Measurements from ENCODE around the gene UGT1A4. TPM values are rescaled to one million over a fixed set of nuclear protein-coding genes. Genes with fewer than 3 reads are reported as not detected.

Gene UGT1A4
- total RNA-seq, 1 donor, result not detected

- H3K4me1 ChIP-seq (ENCODE audit: insufficient read depth, low read length), result no peaks in the 10 kb centered on the region
- no peaks in the 10 kb centered on the region for H3K27me3 ChIP-seq (ENCODE audit: insufficient read depth, low read length)
- no peak overlapping the region for H3K4me3 ChIP-seq (ENCODE audit: low read length)
- H3K9me3 ChIP-seq (ENCODE audit: low read depth, low read length), result no peaks in the 10 kb centered on the region
These were observed 83.0 kb downstream of the UGT1A4 start for GRCh38 chr2:233801357-233802131.

DNA sequence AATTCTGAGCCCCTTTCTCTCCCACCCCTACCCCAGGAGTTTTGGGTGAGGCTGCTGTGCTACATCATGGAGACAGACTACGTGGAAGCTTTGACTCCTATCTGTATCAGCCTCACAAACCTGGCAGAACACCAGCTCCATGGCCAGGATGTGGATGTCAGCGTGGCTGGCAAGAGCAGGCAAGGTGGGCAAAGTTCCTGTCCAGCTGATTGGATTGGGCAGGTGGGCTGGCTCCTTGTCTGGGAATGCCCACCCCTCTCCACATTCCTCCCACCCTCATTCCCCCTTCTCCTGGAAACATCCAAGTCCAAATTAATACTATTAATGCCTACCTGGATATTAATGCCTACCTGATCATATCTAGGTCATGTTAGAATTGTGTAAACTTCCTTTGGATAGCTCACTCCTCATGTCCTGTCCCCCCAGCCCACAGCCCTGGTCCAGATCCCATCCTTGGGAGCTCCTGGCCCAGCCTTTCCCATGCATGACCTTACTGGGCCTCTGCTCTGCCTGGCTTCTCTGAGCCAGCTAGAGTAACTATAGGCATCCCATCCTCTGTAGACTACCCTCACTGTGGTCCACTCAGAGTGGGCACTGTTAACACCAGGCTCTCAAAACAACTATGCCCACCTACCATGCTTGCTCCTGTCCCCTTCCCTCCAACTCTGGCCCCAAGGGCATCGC, 83.7 kb downstream of the UGT1A4 start:
- H3K4me1 ChIP-seq (ENCODE audit: insufficient read depth, low read length), result no peaks in the 10 kb centered on the region
- H3K9me3 ChIP-seq (ENCODE audit: low read depth, low read length), result no peaks in the 10 kb centered on the region
- H3K4me3 ChIP-seq (ENCODE audit: low read length), result no peak overlapping the region
- no peaks in the 10 kb centered on the region for H3K27me3 ChIP-seq (ENCODE audit: insufficient read depth, low read length)

- Histone ChIP-seq H3K4me3 (ENCODE audit: low read length) (no peak overlapping the region), H3K27me3 (ENCODE audit: insufficient read depth, low read length) (no peaks in the 10 kb centered on the region), H3K4me1 (ENCODE audit: insufficient read depth, low read length) (no peaks in the 10 kb centered on the region), H3K9me3 (ENCODE audit: low read depth, low read length) (no peaks in the 10 kb centered on the region)
These were observed 84.9 kb downstream of the UGT1A4 start for GRCh38 chr2:233803292-233803911.

GRCh38 chr2:233803994-233804393, 85.5 kb downstream of the UGT1A4 start:
- no peaks in the 10 kb centered on the region for H3K27me3 ChIP-seq (ENCODE audit: insufficient read depth, low read length)
- no peaks in the 10 kb centered on the region for H3K4me1 ChIP-seq (ENCODE audit: insufficient read depth, low read length)
- no peak overlapping the region for H3K4me3 ChIP-seq (ENCODE audit: low read length)
- H3K9me3 ChIP-seq (ENCODE audit: low read depth, low read length), result no peaks in the 10 kb centered on the region

- no peaks in the 10 kb centered on the region for H3K27me3 ChIP-seq (ENCODE audit: insufficient read depth, low read length)
These were observed 88.8 kb downstream of the UGT1A4 start for GRCh38 chr2:233807215-233807865.

GRCh38 chr2:233807966-233808935, 89.7 kb downstream of the UGT1A4 start:
- H3K4me1 ChIP-seq (ENCODE audit: insufficient read depth, low read length), result no peaks in the 10 kb centered on the region
- no peaks in the 10 kb centered on the region for H3K9me3 ChIP-seq (ENCODE audit: low read depth, low read length)
- no peaks in the 10 kb centered on the region for H3K27me3 ChIP-seq (ENCODE audit: insufficient read depth, low read length)
- H3K4me3 ChIP-seq (ENCODE audit: low read length), result no peak overlapping the region

More at GRCh38 chr2:233807215-233807865, 88.8 kb downstream of the UGT1A4 start:
- Histone ChIP-seq H3K4me3 (ENCODE audit: low read length) (no peak overlapping the region), H3K4me1 (ENCODE audit: insufficient read depth, low read length) (no peaks in the 10 kb centered on the region), H3K9me3 (ENCODE audit: low read depth, low read length) (no peaks in the 10 kb centered on the region)

GRCh38 chr2:233810385-233810784, 91.8 kb downstream of the UGT1A4 start:
- Histone ChIP-seq H3K9me3 (ENCODE audit: low read depth, low read length) (no peaks in the 10 kb centered on the region), H3K4me3 (ENCODE audit: low read length) (no peak overlapping the region), H3K27me3 (ENCODE audit: insufficient read depth, low read length) (no peaks in the 10 kb centered on the region), H3K4me1 (ENCODE audit: insufficient read depth, low read length) (no peaks in the 10 kb centered on the region)

DNA sequence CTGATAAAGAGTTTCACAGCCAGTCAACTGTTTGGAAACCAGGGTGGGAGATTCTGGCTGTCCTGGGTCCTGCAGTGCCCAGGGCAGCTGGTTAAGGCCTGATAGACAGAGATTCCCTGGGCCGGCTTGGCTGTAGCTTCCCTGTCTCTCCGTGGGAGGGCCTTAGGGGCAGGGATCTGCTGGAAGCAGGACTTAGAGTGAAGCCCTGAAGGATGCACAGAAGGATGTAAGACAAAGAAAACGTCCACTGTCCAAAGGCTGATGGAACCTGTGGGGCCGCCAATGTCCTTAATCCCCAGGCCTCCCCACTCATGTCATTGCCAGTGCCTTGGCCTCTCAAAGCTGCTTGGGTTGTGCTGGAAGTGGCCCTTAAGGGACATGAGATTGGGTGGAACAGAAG, 92.6 kb downstream of the UGT1A4 start:
- Histone ChIP-seq H3K4me1 (ENCODE audit: insufficient read depth, low read length) (no peaks in the 10 kb centered on the region), H3K9me3 (ENCODE audit: low read depth, low read length) (no peaks in the 10 kb centered on the region), H3K27me3 (ENCODE audit: insufficient read depth, low read length) (no peaks in the 10 kb centered on the region), H3K4me3 (ENCODE audit: low read length) (no peak overlapping the region)

- Histone ChIP-seq H3K27me3 (ENCODE audit: insufficient read depth, low read length) (no peaks in the 10 kb centered on the region), H3K4me3 (ENCODE audit: low read length) (no peak overlapping the region), H3K4me1 (ENCODE audit: insufficient read depth, low read length) (no peaks in the 10 kb centered on the region), H3K9me3 (ENCODE audit: low read depth, low read length) (no peaks in the 10 kb centered on the region)
These were observed 93.2 kb downstream of the UGT1A4 start for GRCh38 chr2:233811732-233812131.

- no peaks in the 10 kb centered on the region for H3K27me3 ChIP-seq (ENCODE audit: insufficient read depth, low read length)
- no peaks in the 10 kb centered on the region for H3K4me1 ChIP-seq (ENCODE audit: insufficient read depth, low read length)
- H3K4me3 ChIP-seq (ENCODE audit: low read length), result no peak overlapping the region
- H3K9me3 ChIP-seq (ENCODE audit: low read depth, low read length), result no peaks in the 10 kb centered on the region
These were observed 94.9 kb downstream of the UGT1A4 start for GRCh38 chr2:233813236-233814055.

GRCh38 chr2:233814056-233814835, 95.7 kb downstream of the UGT1A4 start:
- H3K9me3 ChIP-seq (ENCODE audit: low read depth, low read length), result no peaks in the 10 kb centered on the region
- no peaks in the 10 kb centered on the region for H3K4me1 ChIP-seq (ENCODE audit: insufficient read depth, low read length)
- H3K4me3 ChIP-seq (ENCODE audit: low read length), result no peak overlapping the region
- no peaks in the 10 kb centered on the region for H3K27me3 ChIP-seq (ENCODE audit: insufficient read depth, low read length)

- Histone ChIP-seq H3K4me1 (ENCODE audit: insufficient read depth, low read length) (no peaks in the 10 kb centered on the region), H3K4me3 (ENCODE audit: low read length) (no peak overlapping the region), H3K27me3 (ENCODE audit: insufficient read depth, low read length) (no peaks in the 10 kb centered on the region), H3K9me3 (ENCODE audit: low read depth, low read length) (no peaks in the 10 kb centered on the region)
These were observed 97.3 kb downstream of the UGT1A4 start for GRCh38 chr2:233815861-233816260.

DNA sequence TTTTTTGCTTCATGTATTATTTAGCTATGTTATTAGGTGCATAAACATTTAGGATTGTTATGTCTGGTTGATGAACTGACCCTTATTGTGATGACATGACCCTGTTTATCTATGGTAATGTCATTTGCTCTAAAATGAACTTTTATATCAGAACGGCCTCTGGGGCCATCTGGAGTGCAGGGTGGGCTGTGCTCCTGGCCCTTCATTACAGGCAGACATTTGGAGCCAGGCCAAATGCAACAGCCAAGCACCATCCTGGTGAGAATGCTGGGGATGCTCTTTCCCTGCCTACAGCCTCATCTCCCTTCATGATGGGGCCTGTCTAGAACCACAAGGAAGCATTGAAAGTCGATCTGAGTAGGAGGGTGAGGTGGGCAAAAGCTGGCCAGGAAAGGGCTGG, 97.8 kb downstream of the UGT1A4 start:
- no peaks in the 10 kb centered on the region for H3K27me3 ChIP-seq (ENCODE audit: insufficient read depth, low read length)
- no peaks in the 10 kb centered on the region for H3K4me1 ChIP-seq (ENCODE audit: insufficient read depth, low read length)
- H3K9me3 ChIP-seq (ENCODE audit: low read depth, low read length), result no peaks in the 10 kb centered on the region
- H3K4me3 ChIP-seq (ENCODE audit: low read length), result no peak overlapping the region
